GM23338 (cell line): ENCODE measurements around the gene GPX8. TPM values are rescaled to one million over a fixed set of nuclear protein-coding genes. Genes with fewer than 3 reads are reported as not detected.

Experiments used
- ATAC-seq: fragments of 200-7000 bp; cut with Tn5 transposase; 3 replicates; pipeline ENCODE4 v1.9.1; 2020
- DNase-seq: peaks from one replicate; pipeline ENCODE4 v3.0.0-alpha.2; 2015; ENCODE audit warnings: low spot score
- H2AFZ ChIP-seq: fragments of 200-600 bp; sonication (generic); 2 replicates; pipeline ENCODE4 v1.8.0; 2016; ENCODE audit warnings: antibody characterized with exemption, mild to moderate bottlenecking, moderate library complexity
- H3F3A ChIP-seq: fragments of 200-600 bp; sonication (generic); replicated peaks from 2 replicates; pipeline ENCODE4 v1.8.0; 2017; ENCODE audit warnings: antibody characterized with exemption, mixed run types, low read depth
- H3K27ac ChIP-seq: fragments of 200-600 bp; sonication (generic); 2 replicates; pipeline ENCODE4 v1.6.1; 2016; ENCODE audit warnings: low read depth
- H3K27me3 ChIP-seq: fragments of 200-600 bp; sonication (generic); 2 replicates; pipeline ENCODE4 v1.8.0; 2016; ENCODE audit warnings: mild to moderate bottlenecking, mixed run types, moderate library complexity; ENCODE audit not compliant: insufficient read depth
- H3K36me3 ChIP-seq: fragments of 200-600 bp; sonication (generic); 2 replicates; pipeline ENCODE4 v1.8.0; 2016; ENCODE audit warnings: mild to moderate bottlenecking; ENCODE audit not compliant: insufficient read depth
- H3K4me1 ChIP-seq: fragments of 200-600 bp; sonication (generic); 2 replicates; pipeline ENCODE4 v1.8.0; 2016; ENCODE audit warnings: mild to moderate bottlenecking, moderate library complexity; ENCODE audit not compliant: insufficient read depth
- H3K4me2 ChIP-seq: fragments of 200-600 bp; sonication (generic); 2 replicates; pipeline ENCODE4 v1.7.1; 2017; ENCODE audit warnings: mixed run types
- H3K4me3 ChIP-seq: fragments of 200-600 bp; sonication (generic); 2 replicates; pipeline ENCODE4 v1.6.1; 2016; ENCODE audit warnings: mixed run types
- H3K79me2 ChIP-seq: fragments of 200-600 bp; sonication (generic); replicated peaks from 2 replicates; pipeline ENCODE4 v1.8.0; 2017; ENCODE audit warnings: mild to moderate bottlenecking; ENCODE audit not compliant: insufficient read depth
- H3K9me2 ChIP-seq: fragments of 200-600 bp; sonication (generic); 2 replicates; pipeline ENCODE4 v1.8.0; 2017; ENCODE audit not compliant: insufficient read depth
- H4K20me1 ChIP-seq: fragments of 200-600 bp; sonication (generic); replicated peaks from 2 replicates; pipeline ENCODE4 v1.8.0; 2017; ENCODE audit warnings: mild to moderate bottlenecking; ENCODE audit not compliant: insufficient read depth
- H3K27ac Mint-ChIP-seq: 2 replicates; pipeline ENCODE4 v1.8.0; 2020; ENCODE audit warnings: inconsistent platforms, mild to moderate bottlenecking, moderate library complexity, mixed read lengths
- H3K27me3 Mint-ChIP-seq: 3 replicates; pipeline ENCODE4 v1.8.0; 2022; ENCODE audit warnings: low read depth, mild to moderate bottlenecking, moderate library complexity, mixed read lengths, inconsistent platforms; ENCODE audit not compliant: insufficient read depth, poor library complexity
- H3K36me3 Mint-ChIP-seq: 3 replicates; pipeline ENCODE4 v1.8.0; 2021; ENCODE audit warnings: low read depth, mild to moderate bottlenecking, inconsistent platforms, moderate library complexity, mixed read lengths
- H3K4me1 Mint-ChIP-seq: 3 replicates; pipeline ENCODE4 v1.8.0; 2020; ENCODE audit warnings: mild to moderate bottlenecking, inconsistent platforms, mixed read lengths
- H3K4me3 Mint-ChIP-seq: 3 replicates; pipeline ENCODE4 v1.8.0; 2021; ENCODE audit warnings: moderate library complexity, mild to moderate bottlenecking, inconsistent platforms, mixed read lengths
- H3K9me3 Mint-ChIP-seq: 3 replicates; pipeline ENCODE4 v1.8.0; 2020; ENCODE audit warnings: moderate library complexity, mild to moderate bottlenecking, inconsistent platforms, mixed read lengths
- CREB1 ChIP-seq: fragments of 250-450 bp; sonication (Bioruptor Pico); IDR thresholded peaks from 2 replicates; pipeline ENCODE4 v1.5.0; 2020; ENCODE audit warnings: low read depth, mild to moderate bottlenecking, moderate library complexity
- EZH2 ChIP-seq: fragments of 200-600 bp; sonication (generic); IDR thresholded peaks from one replicate; pipeline ENCODE4 v1.8.0; 2017; ENCODE audit warnings: antibody characterized with exemption, mild to moderate bottlenecking, low read depth; ENCODE audit not compliant: unreplicated experiment
- NANOG ChIP-seq: IDR thresholded peaks from 2 replicates; pipeline ENCODE4 v1.6.1; 2016; ENCODE audit warnings: antibody characterized with exemption, borderline replicate concordance
- POLR2AphosphoS5 ChIP-seq: IDR thresholded peaks from 2 replicates; pipeline ENCODE4 v1.6.1; 2016; ENCODE audit warnings: antibody characterized with exemption, low read depth
- STAT1 ChIP-seq: IDR thresholded peaks from one replicate; pipeline ENCODE4 v1.6.1; 2016; ENCODE audit warnings: antibody characterized with exemption; ENCODE audit not compliant: unreplicated experiment
- ZNF462 ChIP-seq: fragments of 250-450 bp; sonication (Bioruptor Pico); IDR thresholded peaks from 2 replicates; pipeline ENCODE4 v1.5.0; 2020; ENCODE audit warnings: mild to moderate bottlenecking, moderate library complexity
- polyA plus RNA-seq: library from polyadenylated mRNA; unstranded; fragments of >200 nt; fragmentation: Nextera tagmentation; extraction: Ambion mirVana; gene quantifications from 2 replicates; pipeline ENCODE4 v1.2.1, GENCODE V29; 2016
- total RNA-seq: library from RNA; depleted of rRNA; stranded (reverse); fragments of >200 nt; shearing (Covaris generic); gene quantifications from 2 replicates; pipeline ENCODE4 v1.2.3, GENCODE V29; 2014
- TF ChIP-seq, protein P1 (sequence below), 2 experiments: fragments of 200-600 bp in 1 of 2; sonication (generic) in 1 of 2; conservative IDR thresholded peaks; 2 replicates each; pipeline versions ENCODE4 v1.5.1 to v1.6.1; 2016 to 2017; ENCODE audit warnings: antibody characterized with exemption in 2 of 2, low read depth in 2 of 2, mild to moderate bottlenecking in 2 of 2, moderate library complexity in 1 of 2
- TF ChIP-seq, protein P2 (sequence below): IDR thresholded peaks from one replicate; pipeline ENCODE4 v1.6.1; 2018; ENCODE audit warnings: antibody characterized with exemption; ENCODE audit not compliant: unreplicated experiment

GPX8 gene
- total and polyA plus RNA-seq, 2 experiments from 2014 or later = 64.4 to 66.1 TPM

GRCh38 chr5:55172937-55173686, 13.1 kb downstream of the GPX8 start, which contains the start of gene CDC20B:
Gene CDC20B (minus strand): TSS chr5:55173177. CDS start chr5:55173000, 177 bp downstream.
- H3K36me3 ChIP-seq = no peaks in the 10 kb centered on the region
- H2AFZ ChIP-seq = 0 out of 2 replicates have a peak within 1 kb of the TSS, but pooled peaks have one; percentile 70
- no peaks in the 10 kb centered on the region for H3K9me2 ChIP-seq
- DNase-seq (peak; percentile 91), ATAC-seq (peak; percentile 56)
- no peak for TF ChIP-seq STAT1
- no peak for TF ChIP-seq ZNF462
- TF ChIP-seq EZH2 = peak; percentile 75
- no peak for TF ChIP-seq NANOG
- TF ChIP-seq, protein P1, sequence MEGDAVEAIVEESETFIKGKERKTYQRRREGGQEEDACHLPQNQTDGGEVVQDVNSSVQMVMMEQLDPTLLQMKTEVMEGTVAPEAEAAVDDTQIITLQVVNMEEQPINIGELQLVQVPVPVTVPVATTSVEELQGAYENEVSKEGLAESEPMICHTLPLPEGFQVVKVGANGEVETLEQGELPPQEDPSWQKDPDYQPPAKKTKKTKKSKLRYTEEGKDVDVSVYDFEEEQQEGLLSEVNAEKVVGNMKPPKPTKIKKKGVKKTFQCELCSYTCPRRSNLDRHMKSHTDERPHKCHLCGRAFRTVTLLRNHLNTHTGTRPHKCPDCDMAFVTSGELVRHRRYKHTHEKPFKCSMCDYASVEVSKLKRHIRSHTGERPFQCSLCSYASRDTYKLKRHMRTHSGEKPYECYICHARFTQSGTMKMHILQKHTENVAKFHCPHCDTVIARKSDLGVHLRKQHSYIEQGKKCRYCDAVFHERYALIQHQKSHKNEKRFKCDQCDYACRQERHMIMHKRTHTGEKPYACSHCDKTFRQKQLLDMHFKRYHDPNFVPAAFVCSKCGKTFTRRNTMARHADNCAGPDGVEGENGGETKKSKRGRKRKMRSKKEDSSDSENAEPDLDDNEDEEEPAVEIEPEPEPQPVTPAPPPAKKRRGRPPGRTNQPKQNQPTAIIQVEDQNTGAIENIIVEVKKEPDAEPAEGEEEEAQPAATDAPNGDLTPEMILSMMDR (conservative IDR thresholded peaks at IDR 0.05; ENCODE audit: low read depth in 2 of 2) = no peak
- TF ChIP-seq, protein P2, sequence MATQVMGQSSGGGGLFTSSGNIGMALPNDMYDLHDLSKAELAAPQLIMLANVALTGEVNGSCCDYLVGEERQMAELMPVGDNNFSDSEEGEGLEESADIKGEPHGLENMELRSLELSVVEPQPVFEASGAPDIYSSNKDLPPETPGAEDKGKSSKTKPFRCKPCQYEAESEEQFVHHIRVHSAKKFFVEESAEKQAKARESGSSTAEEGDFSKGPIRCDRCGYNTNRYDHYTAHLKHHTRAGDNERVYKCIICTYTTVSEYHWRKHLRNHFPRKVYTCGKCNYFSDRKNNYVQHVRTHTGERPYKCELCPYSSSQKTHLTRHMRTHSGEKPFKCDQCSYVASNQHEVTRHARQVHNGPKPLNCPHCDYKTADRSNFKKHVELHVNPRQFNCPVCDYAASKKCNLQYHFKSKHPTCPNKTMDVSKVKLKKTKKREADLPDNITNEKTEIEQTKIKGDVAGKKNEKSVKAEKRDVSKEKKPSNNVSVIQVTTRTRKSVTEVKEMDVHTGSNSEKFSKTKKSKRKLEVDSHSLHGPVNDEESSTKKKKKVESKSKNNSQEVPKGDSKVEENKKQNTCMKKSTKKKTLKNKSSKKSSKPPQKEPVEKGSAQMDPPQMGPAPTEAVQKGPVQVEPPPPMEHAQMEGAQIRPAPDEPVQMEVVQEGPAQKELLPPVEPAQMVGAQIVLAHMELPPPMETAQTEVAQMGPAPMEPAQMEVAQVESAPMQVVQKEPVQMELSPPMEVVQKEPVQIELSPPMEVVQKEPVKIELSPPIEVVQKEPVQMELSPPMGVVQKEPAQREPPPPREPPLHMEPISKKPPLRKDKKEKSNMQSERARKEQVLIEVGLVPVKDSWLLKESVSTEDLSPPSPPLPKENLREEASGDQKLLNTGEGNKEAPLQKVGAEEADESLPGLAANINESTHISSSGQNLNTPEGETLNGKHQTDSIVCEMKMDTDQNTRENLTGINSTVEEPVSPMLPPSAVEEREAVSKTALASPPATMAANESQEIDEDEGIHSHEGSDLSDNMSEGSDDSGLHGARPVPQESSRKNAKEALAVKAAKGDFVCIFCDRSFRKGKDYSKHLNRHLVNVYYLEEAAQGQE = no peak
- no peak for TF ChIP-seq POLR2AphosphoS5
- TF ChIP-seq CREB1 (CRISPR knock-in tag) = peak; percentile 80
- 0 out of 2 replicates have a peak, but pooled peaks cover 3% of the 10 kb centered on the region for H3F3A ChIP-seq
- peaks cover 28% of the 10 kb centered on the region; the same call in 2 of the 3 replicates for H3K4me1 Mint-ChIP-seq
- H3K27ac ChIP-seq = no peak within 1 kb of the TSS
- H3K27me3 Mint-ChIP-seq = peaks cover 66% of the 10 kb centered on the region
- H3K4me3 ChIP-seq = peak within 1 kb of the TSS; percentile 61
- peak within 1 kb of the TSS; percentile 76 for H3K4me3 Mint-ChIP-seq
- peaks cover 14% of the 10 kb centered on the region; the same call in 1 of the 2 replicates for H3K4me1 ChIP-seq
- H4K20me1 ChIP-seq = peaks cover 15% of the 10 kb centered on the region; the same call in 1 of the 2 replicates
- peak within 1 kb of the TSS; percentile 83 for H3K4me2 ChIP-seq
- peaks cover 68% of the 10 kb centered on the region for H3K27me3 ChIP-seq
- H3K79me2 ChIP-seq = no peaks in the 10 kb centered on the region
- no peaks in the 10 kb centered on the region for H3K36me3 Mint-ChIP-seq
- H3K9me3 Mint-ChIP-seq = no peaks in the 10 kb centered on the region
- no peak within 1 kb of the TSS for H3K27ac Mint-ChIP-seq
